Measurements from ENCODE around the gene TMEM94. TPM values are rescaled to one million over a fixed set of nuclear protein-coding genes. Genes with fewer than 3 reads are reported as not detected.

Gene TMEM94
- total and polyA plus RNA-seq, 9 of the 15 experiments (the other 6 are each of a cell fraction or from before 2014, with no cell fraction given), result 0.35 to 48.1 (median 14.4) TPM

DNA sequence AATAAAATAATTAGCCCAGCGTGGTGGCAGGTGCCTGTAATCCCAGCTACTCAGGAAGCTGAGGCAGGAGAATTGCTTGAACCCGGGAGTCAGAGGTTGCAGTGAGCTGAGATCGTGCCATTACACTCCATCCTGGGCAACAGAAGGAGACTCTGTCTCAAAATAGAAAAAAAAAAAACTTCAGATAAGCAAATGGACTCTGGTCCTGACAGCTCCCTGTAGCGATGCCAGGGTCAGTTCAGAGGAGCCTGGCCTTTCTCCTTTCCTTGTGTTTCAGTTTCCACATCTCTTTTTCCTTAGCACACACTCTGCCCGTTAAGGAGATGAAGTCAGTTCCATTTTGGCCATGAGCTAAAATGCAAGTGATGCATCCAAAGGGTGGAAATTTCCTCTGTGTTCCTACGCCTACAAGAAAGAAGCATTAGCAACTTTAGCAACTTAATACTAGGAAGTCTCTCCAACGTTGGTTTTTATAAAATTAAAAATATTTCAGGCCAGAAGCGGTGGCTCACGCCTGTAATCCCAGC, 39.3 kb upstream of the TMEM94 start:
- Histone ChIP-seq H3K9me1 (ENCODE audit: control insufficient read depth, insufficient read depth, low read length) (no peaks in the 10 kb centered on the region), H3K27me3 (ENCODE audit: control insufficient read depth in 2 of 2, insufficient read depth in 2 of 2, low read length in 2 of 2) (peaks cover 0 to 9% of the 10 kb centered on the region in 2 experiments; a peak in 2 of 5 replicates), H3K9me3 (replicated peaks; ENCODE audit: control insufficient read depth, insufficient read depth, low read depth, low read length) (no peaks in the 10 kb centered on the region), H3K9ac (ENCODE audit: insufficient read depth in 1 of 2, low read depth in 2 of 2, low read length in 2 of 2) (no peak overlapping the region), H3K27ac (ENCODE audit: extremely low read depth, low read depth, low read length) (no peak overlapping the region), H2AFZ (ENCODE audit: low read depth, low read length) (no peak overlapping the region), H3K4me1 (replicated peaks in 1 of 2; ENCODE audit: control insufficient read depth in 2 of 2, insufficient read depth in 2 of 2, low read length in 2 of 2) (no peaks in the 10 kb centered on the region), H3K4me2 (ENCODE audit: insufficient read depth, low read length) (no peak overlapping the region), H3K36me3 (ENCODE audit: control insufficient read depth, insufficient read depth, low read length) (no peaks in the 10 kb centered on the region), H3K79me2 (ENCODE audit: control insufficient read depth, insufficient read depth, low read length) (no peaks in the 10 kb centered on the region), H3K4me3 (no peak overlapping the region), H4K20me1 (replicated peaks; ENCODE audit: control insufficient read depth, insufficient read depth, low read length) (no peaks in the 10 kb centered on the region)
- no peak for TF ChIP-seq PPARD (CRISPR knock-in tag; IDR thresholded peaks at IDR 0.05)
- TF ChIP-seq ZNF41 (CRISPR knock-in tag; conservative IDR thresholded peaks at IDR 0.05), result no peak
- no peak for TF ChIP-seq ETV5 (CRISPR knock-in tag; IDR thresholded peaks at IDR 0.05; ENCODE audit: low read depth)
- TF ChIP-seq BACH1 (tag; IDR thresholded peaks at IDR 0.05), result no peak
- no peak for TF ChIP-seq TRIM24 (IDR thresholded peaks at IDR 0.05)
- no peak for TF ChIP-seq ZNF140 (CRISPR knock-in tag; IDR thresholded peaks at IDR 0.05)
- TF ChIP-seq STAT6 (CRISPR knock-in tag; IDR thresholded peaks at IDR 0.05), result no peak
- TF ChIP-seq MEF2D (tag; conservative IDR thresholded peaks at IDR 0.05; ENCODE audit: low read depth), result no peak
- ChIA-PET POLR2A (interaction anchor here (0.5 to 0.9 kb wide), 5 partner anchors 17 to 183 kb away, joined by 3 read pairs; no protein-coding TSS in a partner anchor), CTCF (ENCODE audit: low intra/inter-chr PET ratio) (interaction anchor here (1.1 kb wide), 1 partner anchor 9 kb away, joined by 3 read pairs; no protein-coding TSS in a partner anchor)
- DNase-seq (ENCODE audit: extremely low read depth in 1 of 4, low spot score in 3 of 4) (no peak), ATAC-seq (no peak), FAIRE-seq (no peak)
- in situ Hi-C loops (cut with MboI), result loop anchor here (10.0 kb wide), 2 partner anchors 152 to 302 kb away; partner anchors contain the start of genes GGA3 and MRPS7
- intact Hi-C loops (cut with micrococcal nuclease), result no loop called here
- BruUV-seq (replicated peaks), result no TSS peak
- WGBS (ENCODE audit: insufficient coverage, low coverage, missing lambda C conversion rate), result 10% methylated on average over 9 of the region's 9 CpGs
